K562 (cell line): ENCODE measurements around the gene EPGN. TPM values are rescaled to one million over a fixed set of nuclear protein-coding genes. Genes with fewer than 3 reads are reported as not detected.

ENCODE experiments used
- ATAC-seq: fragments of 200-7000 bp; cut with Tn5 transposase; 3 replicates; pipeline ENCODE4 v1.9.1; 2020; ENCODE audit warnings: moderate library complexity
- BruUV-seq: library from RNA; stranded (reverse); fragments of 400-500 nt; replicated peaks from 2 replicates; lab custom pipeline; 2021; lab: Mats Ljungman, UMichigan
- CTCF ChIA-PET: fragments of 300-600 bp; formaldehyde crosslinking; extraction: SDS; loops from one replicate; lab custom pipeline; 2021; ENCODE audit warnings: low intra/inter-chr PET ratio; lab: Yijun Ruan, JAX
- POLR2A ChIA-PET: fragments of 300-600, 350-650 bp; sonication (Branson Sonifier 250); formaldehyde crosslinking; extraction: SDS; loops from one replicate; lab custom pipeline; 2021; ENCODE audit warnings: antibody characterized with exemption, inconsistent platforms; lab: Yijun Ruan, JAX
- DNase-seq, 4 experiments: peaks; one replicate each; pipeline versions ENCODE4 v3.0.0 to v3.0.0-alpha.2; 2011 to 2018; ENCODE audit warnings: low spot score in 3 of 4, mixed read lengths in 3 of 4; ENCODE audit errors: extremely low read depth in 1 of 4
- FAIRE-seq: peaks from 2 replicates; lab custom pipeline; 2011; peaks lifted over from hg19 to GRCh38; lab: Jason Lieb, UNC
- H2AFZ ChIP-seq: 2 replicates; pipeline ENCODE4 v1.6.0; 2011; ENCODE audit warnings: low read depth, low read length, control low read depth, inconsistent platforms
- H3K27ac ChIP-seq: fragments of 200-600 bp; 3 replicates; pipeline ENCODE4 v1.8.0; 2011; ENCODE audit warnings: low read depth, mild to moderate bottlenecking, control low read depth, inconsistent platforms, low read length, moderate library complexity, mixed read lengths; ENCODE audit errors: extremely low read depth
- H3K27me3 ChIP-seq, 2 experiments: fragments of 300-600 bp in 1 of 2; 2 replicates in 1 of 2; 3 replicates in 1 of 2; pipeline versions ENCODE4 v1.6.0 to v1.8.0; 2011; ENCODE audit warnings: inconsistent platforms in 2 of 2, low read length in 2 of 2, mild to moderate bottlenecking in 1 of 2, mixed read lengths in 1 of 2, moderate library complexity in 1 of 2; ENCODE audit not compliant: control insufficient read depth in 2 of 2, insufficient read depth in 2 of 2
- H3K36me3 ChIP-seq: fragments of 300-600 bp; 3 replicates; pipeline ENCODE4 v1.8.0; 2011; ENCODE audit warnings: mild to moderate bottlenecking, low read length, inconsistent platforms; ENCODE audit not compliant: control insufficient read depth, insufficient read depth
- H3K4me1 ChIP-seq, 2 experiments: fragments of 200-600 bp in 1 of 2; replicated peaks in 1 of 2; 2 replicates in 1 of 2; 3 replicates in 1 of 2; pipeline versions ENCODE4 v1.5.1 to v1.8.0; 2011; ENCODE audit warnings: inconsistent platforms in 2 of 2, low read length in 2 of 2, mild to moderate bottlenecking in 1 of 2, mixed read lengths in 1 of 2, moderate library complexity in 1 of 2; ENCODE audit not compliant: control insufficient read depth in 2 of 2, insufficient read depth in 2 of 2
- H3K4me2 ChIP-seq: 2 replicates; pipeline ENCODE4 v1.6.1; 2011; ENCODE audit warnings: low read length, control low read depth, inconsistent platforms, mixed read lengths; ENCODE audit not compliant: insufficient read depth
- H3K4me3 ChIP-seq: fragments of 200-600 bp; sonication (generic), shearing (Covaris generic); 2 replicates; pipeline ENCODE4 v1.5.1; 2016; ENCODE audit warnings: control low read depth, inconsistent platforms
- H3K79me2 ChIP-seq: fragments of 200-600 bp; 3 replicates; pipeline ENCODE4 v1.8.0; 2011; ENCODE audit warnings: low read length, inconsistent platforms; ENCODE audit not compliant: control insufficient read depth, insufficient read depth
- H3K9ac ChIP-seq, 2 experiments: 2 replicates each; pipeline versions ENCODE4 v1.6.0 to v1.6.1; 2011; ENCODE audit warnings: low read depth in 2 of 2, low read length in 2 of 2, control low read depth in 1 of 2, inconsistent platforms in 1 of 2, mild to moderate bottlenecking in 1 of 2, mixed read lengths in 1 of 2; ENCODE audit not compliant: insufficient read depth in 1 of 2
- H3K9me1 ChIP-seq: one replicate; pipeline ENCODE4 v1.6.0; 2011; ENCODE audit warnings: inconsistent platforms, mild to moderate bottlenecking, low read length, moderate library complexity; ENCODE audit not compliant: control insufficient read depth, insufficient read depth
- H3K9me3 ChIP-seq: replicated peaks from 2 replicates; pipeline ENCODE4 v1.5.1; 2011; ENCODE audit warnings: low read depth, low read length, inconsistent platforms; ENCODE audit not compliant: control insufficient read depth, insufficient read depth
- H4K20me1 ChIP-seq: replicated peaks from 2 replicates; pipeline ENCODE4 v1.6.1; 2011; ENCODE audit warnings: low read length, inconsistent platforms, mixed read lengths; ENCODE audit not compliant: control insufficient read depth, insufficient read depth
- ATF3 ChIP-seq, 2 experiments: fragments of 450-650 bp in 1 of 2; sonication (generic) in 1 of 2; formaldehyde crosslinking in 1 of 2; IDR thresholded peaks in 1 of 2; conservative IDR thresholded peaks in 1 of 2; 2 replicates each; pipeline versions ENCODE4 v1.6.1 to v1.8.1; 2016 to 2023; ENCODE audit warnings: mild to moderate bottlenecking in 2 of 2, moderate library complexity in 2 of 2, inconsistent platforms in 1 of 2, missing genetic modification reagents in 1 of 2
- C11orf30 ChIP-seq: fragments of 450-650 bp; IDR thresholded peaks from 2 replicates; pipeline ENCODE4 v1.6.1; 2016; ENCODE audit warnings: low read depth, mild to moderate bottlenecking
- ETV5 ChIP-seq: sonication (generic); formaldehyde crosslinking; IDR thresholded peaks from 2 replicates; pipeline ENCODE4 v1.4.0; 2020; ENCODE audit warnings: low read depth, mild to moderate bottlenecking, missing genetic modification reagents
- FOSL1 ChIP-seq: fragments of 200-800 bp; sonication (Bioruptor generic); conservative IDR thresholded peaks from 2 replicates; pipeline ENCODE4 v1.6.1; 2016; ENCODE audit warnings: missing genetic modification characterization, missing compliant biosample characterization
- MEIS2 ChIP-seq: fragments of 450-650 bp; IDR thresholded peaks from 2 replicates; pipeline ENCODE4 v1.6.1; 2014; ENCODE audit warnings: mild to moderate bottlenecking; ENCODE audit not compliant: partially characterized antibody
- ZNF316 ChIP-seq: fragments of 450-650 bp; IDR thresholded peaks from 2 replicates; pipeline ENCODE4 v1.6.1; 2016
- ZNF507 ChIP-seq: conservative IDR thresholded peaks from 2 replicates; pipeline ENCODE4 v1.6.1; 2017; ENCODE audit warnings: missing genetic modification characterization, missing compliant biosample characterization
- in situ Hi-C: fragments of 300-500 bp; cut with MboI; formaldehyde crosslinking; loops from 4 replicates; pipeline ENCODE4 v1.15.0; 2018; ENCODE audit warnings: inconsistent platforms, mixed read lengths
- intact Hi-C: fragments of 100-400 bp; cut with micrococcal nuclease; formaldehyde crosslinking; loops from 2 replicates; pipeline ENCODE4 v1.14.2; 2022
- polyA plus RNA-seq, 8 experiments: library from polyadenylated mRNA; depleted of rRNA in 4 of 8; stranded (reverse) in 5 of 8; unstranded in 3 of 8; fragments of >200 nt; fragmentation: Nextera tagmentation in 2 of 8; fragmentation: Illumina TruSeq in 1 of 8; extraction: Ambion mirVana in 2 of 8; extraction: Trizol in 1 of 8; gene quantifications; 2 replicates each; pipeline versions ENCODE4 v1.2.1 to v1.2.3, GENCODE V29; 2011 to 2014; ENCODE audit warnings: inconsistent platforms in 1 of 8, missing spikeins in 1 of 8
- total RNA-seq, 7 experiments: library from RNA; depleted of rRNA in 6 of 7; stranded (reverse); fragments of >200 nt in 6 of 7; fragmentation: Illumina TruSeq in 2 of 7; extraction: Trizol in 2 of 7; gene quantifications; 2 replicates each; pipeline versions ENCODE4 v1.2.1 to v1.2.3, GENCODE V29; 2011 to 2021; ENCODE audit warnings: low replicate concordance in 1 of 7

Gene EPGN
- total and polyA plus RNA-seq, 9 of the 15 experiments (the other 6 are each of a cell fraction or from before 2014, with no cell fraction given) = 0.10 to 0.56 TPM; not detected in 7

- H3K4me3 ChIP-seq = no peak overlapping the region
- CTCF ChIA-PET = no interaction called here
These were observed 40.2 kb upstream of the EPGN start for GRCh38 chr4:74267998-74268606.

More at GRCh38 chr4:74267998-74268606, 40.2 kb upstream of the EPGN start:
- Histone ChIP-seq H3K4me2 (no peak overlapping the region), H3K9me3 (no peaks in the 10 kb centered on the region), H2AFZ (no peak overlapping the region), H3K9me1 (no peaks in the 10 kb centered on the region), H3K27me3 (no peaks in the 10 kb centered on the region), H3K36me3 (no peaks in the 10 kb centered on the region), H4K20me1 (no peaks in the 10 kb centered on the region), H3K4me1 (no peaks in the 10 kb centered on the region), H3K79me2 (no peaks in the 10 kb centered on the region), H3K27ac (no peak overlapping the region), H3K9ac (no peak overlapping the region)
- in situ Hi-C loops (no loop called here), intact Hi-C loops (no loop called here)
- POLR2A ChIA-PET = no interaction called here
- FAIRE-seq (no peak), ATAC-seq (no peak), DNase-seq (no peak)
- no TSS peak for BruUV-seq
- TF ChIP-seq FOSL1 (tag) = 0 out of 2 replicates have a peak, but pooled peaks have one; percentile 31
- TF ChIP-seq ATF3 (IDR thresholded peaks at IDR 0.05) = peak; percentile 52; the same call in 1 of the 2 replicates
- TF ChIP-seq ATF3 (CRISPR knock-in tag; conservative IDR thresholded peaks at IDR 0.05) = no peak
- peak; percentile 40; the same call in 1 of the 2 replicates for TF ChIP-seq C11orf30
- TF ChIP-seq MEIS2 = peak; percentile 38
- TF ChIP-seq ZNF316 = peak; percentile 46
- no peak for TF ChIP-seq ZNF507 (tag)
- TF ChIP-seq ETV5 (CRISPR knock-in tag) = no peak
